SK-N-SH (cell line): ENCODE data around the gene GALNT14. TPM values are rescaled to one million over a fixed set of nuclear protein-coding genes. Genes with fewer than 3 reads are reported as not detected.

Experiments
- CTCF ChIA-PET: fragments of 300-600, 350-600 bp; formaldehyde crosslinking; extraction: SDS; loops from one replicate; lab custom pipeline; 2021; lab: Yijun Ruan, JAX
- POLR2A ChIA-PET: fragments of 350-600 bp; sonication (Branson Sonifier 250); formaldehyde crosslinking; extraction: SDS; loops from one replicate; lab custom pipeline; 2020; ENCODE audit warnings: antibody characterized with exemption, inconsistent platforms; lab: Yijun Ruan, JAX
- DNase-seq: peaks from one replicate; pipeline ENCODE4 v3.0.0; 2012
- H2AFZ ChIP-seq: fragments of 200-600 bp; sonication (generic); 2 replicates; pipeline ENCODE4 v1.8.1; 2016; ENCODE audit warnings: antibody characterized with exemption, mild to moderate bottlenecking, low read depth
- H3F3A ChIP-seq: fragments of 200-600 bp; sonication (generic); replicated peaks from 2 replicates; pipeline ENCODE3; 2016; ENCODE audit warnings: antibody characterized with exemption, mild to moderate bottlenecking; ENCODE audit not compliant: insufficient read depth
- H3K27ac ChIP-seq, 2 experiments: fragments of 200-500 bp in 1 of 2; fragments of 200-600 bp in 1 of 2; sonication (Bioruptor generic) in 1 of 2; sonication (generic), shearing (Covaris generic) in 1 of 2; 2 replicates each; pipeline versions ENCODE4 v1.5.1 to v1.6.1; 2014 to 2016; ENCODE audit warnings: low read depth in 2 of 2, inconsistent platforms in 1 of 2, low read length in 1 of 2, mild to moderate bottlenecking in 1 of 2, mixed read lengths in 1 of 2
- H3K27me3 ChIP-seq: fragments of 200-600 bp; sonication (generic), shearing (Covaris generic); 2 replicates; pipeline ENCODE4 v1.6.1; 2016; ENCODE audit warnings: mixed run types; ENCODE audit not compliant: insufficient read depth
- H3K36me3 ChIP-seq, 2 experiments: fragments of 200-500 bp in 1 of 2; fragments of 200-600 bp in 1 of 2; sonication (Bioruptor generic) in 1 of 2; sonication (generic) in 1 of 2; replicated peaks in 1 of 2; 2 replicates each; pipeline versions ENCODE3 to v1.5.1; 2014 to 2016; ENCODE audit warnings: low read length in 1 of 2, mild to moderate bottlenecking in 1 of 2; ENCODE audit not compliant: insufficient read depth in 2 of 2, control insufficient read depth in 1 of 2
- H3K4me1 ChIP-seq, 2 experiments: fragments of 200-500 bp in 1 of 2; fragments of 200-600 bp in 1 of 2; sonication (Bioruptor generic) in 1 of 2; sonication (generic), shearing (Covaris generic) in 1 of 2; 2 replicates each; pipeline versions ENCODE4 v1.5.1 to v1.6.1; 2014 to 2016; ENCODE audit warnings: low read depth in 1 of 2, low read length in 1 of 2, mixed run types in 1 of 2; ENCODE audit not compliant: insufficient read depth in 2 of 2, control insufficient read depth in 1 of 2
- H3K4me2 ChIP-seq: fragments of 200-600 bp; sonication (generic), shearing (Covaris generic); 2 replicates; pipeline ENCODE4 v1.6.1; 2017; ENCODE audit warnings: mixed run types
- H3K4me3 ChIP-seq, 2 experiments: fragments of 200-500 bp in 1 of 2; fragments of 200-600 bp in 1 of 2; sonication (Bioruptor generic) in 1 of 2; sonication (generic), shearing (Covaris generic) in 1 of 2; 2 replicates each; pipeline versions ENCODE4 v1.5.1 to v1.8.1; 2014 to 2016; ENCODE audit warnings: low read depth in 2 of 2, inconsistent platforms in 1 of 2, low read length in 1 of 2, mild to moderate bottlenecking in 1 of 2, mixed read lengths in 1 of 2, moderate library complexity in 1 of 2
- H3K79me2 ChIP-seq: fragments of 200-600 bp; sonication (generic); 2 replicates; pipeline ENCODE4 v1.8.1; 2017; ENCODE audit warnings: mild to moderate bottlenecking; ENCODE audit not compliant: insufficient read depth
- H3K9ac ChIP-seq: fragments of 200-600 bp; sonication (generic); 2 replicates; pipeline ENCODE4 v1.6.1; 2017; ENCODE audit warnings: mixed run types
- H3K9me2 ChIP-seq: fragments of 200-600 bp; sonication (generic); 2 replicates; pipeline ENCODE4 v1.6.1; 2017; ENCODE audit warnings: mixed run types
- H3K9me3 ChIP-seq: fragments of 200-600 bp; sonication (generic); 2 replicates; pipeline ENCODE4 v1.6.1; 2017; ENCODE audit warnings: mixed run types, mild to moderate bottlenecking, moderate library complexity
- H4K20me1 ChIP-seq: fragments of 200-600 bp; sonication (generic); 2 replicates; pipeline ENCODE4 v1.6.1; 2017; ENCODE audit warnings: mild to moderate bottlenecking, mixed run types; ENCODE audit not compliant: insufficient read depth
- CHD2 ChIP-seq: fragments of 150-350 bp; IDR thresholded peaks from 2 replicates; pipeline ENCODE4 v1.6.1; 2018; ENCODE audit warnings: low read length; ENCODE audit not compliant: partially characterized antibody
- ELF1 ChIP-seq: IDR thresholded peaks from 2 replicates; pipeline ENCODE4 v1.4.0; 2012
- EZH2phosphoT487 ChIP-seq: fragments of 200-600 bp; sonication (generic); IDR thresholded peaks from 2 replicates; pipeline ENCODE4 v1.6.1; 2017; ENCODE audit warnings: low read depth, mixed run types, mild to moderate bottlenecking, antibody characterized with exemption, moderate library complexity, borderline replicate concordance
- FOSL2 ChIP-seq: IDR thresholded peaks from 2 replicates; pipeline ENCODE4 v1.4.0; 2012; ENCODE audit warnings: low read depth, mild to moderate bottlenecking, moderate library complexity, borderline replicate concordance
- FOXM1 ChIP-seq: IDR thresholded peaks from 2 replicates; pipeline ENCODE4 v1.4.0; 2012; ENCODE audit warnings: low read depth, mild to moderate bottlenecking
- GABPA ChIP-seq: IDR thresholded peaks from 2 replicates; pipeline ENCODE4 v1.4.0; 2012; ENCODE audit warnings: low read depth, mild to moderate bottlenecking
- GATA2 ChIP-seq: sonication (generic); formaldehyde crosslinking; IDR thresholded peaks from 2 replicates; pipeline ENCODE4 v1.5.0; 2020; ENCODE audit warnings: mild to moderate bottlenecking, missing genetic modification reagents
- NFIC ChIP-seq: IDR thresholded peaks from 2 replicates; pipeline ENCODE4 v1.4.0; 2012; ENCODE audit warnings: borderline replicate concordance
- NRF1 ChIP-seq: IDR thresholded peaks from 2 replicates; pipeline ENCODE4 v1.6.1; 2012; ENCODE audit warnings: low read depth, mild to moderate bottlenecking, low read length
- RAD21 ChIP-seq: IDR thresholded peaks from 2 replicates; pipeline ENCODE4 v1.6.1; 2012; ENCODE audit warnings: mild to moderate bottlenecking, low read length
- RFX5 ChIP-seq: IDR thresholded peaks from 2 replicates; pipeline ENCODE4 v1.6.1; 2012; ENCODE audit warnings: mild to moderate bottlenecking, improper control_type of control experiment, low read length
- RXRA ChIP-seq: IDR thresholded peaks from 2 replicates; pipeline ENCODE4 v1.4.0; 2012; ENCODE audit warnings: low read depth, mild to moderate bottlenecking, borderline replicate concordance
- SIN3A ChIP-seq: IDR thresholded peaks from 2 replicates; pipeline ENCODE4 v1.6.1; 2012; ENCODE audit warnings: low read depth, mild to moderate bottlenecking, low read length, moderate library complexity, borderline replicate concordance
- TCF12 ChIP-seq: IDR thresholded peaks from 2 replicates; pipeline ENCODE4 v1.4.0; 2012
- TEAD4 ChIP-seq: IDR thresholded peaks from 2 replicates; pipeline ENCODE4 v1.4.0; 2012; ENCODE audit warnings: mild to moderate bottlenecking, borderline replicate concordance; ENCODE audit not compliant: insufficient read depth
- YY1 ChIP-seq: IDR thresholded peaks from 2 replicates; pipeline ENCODE4 v1.4.0; 2012; ENCODE audit warnings: low read depth, mild to moderate bottlenecking
- WGBS: methylation state at CpG from one replicate; pipeline ENCODE4 v1.1.6; 2017; ENCODE audit warnings: low lambda C conversion rate; 5-methylcytosine and 5-hydroxymethylcytosine counted together
- polyA plus RNA-seq, 3 experiments: library from polyadenylated mRNA; depleted of rRNA; stranded (reverse); fragments of >200 nt; gene quantifications; 2 replicates each; pipeline ENCODE4 v1.2.3, GENCODE V29; 2012
- TF ChIP-seq, protein P1 (sequence below): fragments of 200-600 bp; sonication (generic); IDR thresholded peaks from 2 replicates; pipeline ENCODE4 v1.6.1; 2017; ENCODE audit warnings: antibody characterized with exemption, mild to moderate bottlenecking, moderate library complexity
- TF ChIP-seq, protein P2 (sequence below): IDR thresholded peaks from 2 replicates; pipeline ENCODE4 v1.4.0; 2012; ENCODE audit warnings: low read depth, borderline replicate concordance
- TF ChIP-seq, protein P3 (sequence below): IDR thresholded peaks from 2 replicates; pipeline ENCODE4; 2012
- TF ChIP-seq, protein P4 (sequence below): fragments of 150-350 bp; IDR thresholded peaks from 2 replicates; pipeline ENCODE4 v1.6.1; 2016; ENCODE audit warnings: mild to moderate bottlenecking, low read depth, low read length

GALNT14 gene
- polyA plus RNA-seq, 1 of the 3 experiments (the other 2 are of a cell fraction): 1.6 TPM

DNA sequence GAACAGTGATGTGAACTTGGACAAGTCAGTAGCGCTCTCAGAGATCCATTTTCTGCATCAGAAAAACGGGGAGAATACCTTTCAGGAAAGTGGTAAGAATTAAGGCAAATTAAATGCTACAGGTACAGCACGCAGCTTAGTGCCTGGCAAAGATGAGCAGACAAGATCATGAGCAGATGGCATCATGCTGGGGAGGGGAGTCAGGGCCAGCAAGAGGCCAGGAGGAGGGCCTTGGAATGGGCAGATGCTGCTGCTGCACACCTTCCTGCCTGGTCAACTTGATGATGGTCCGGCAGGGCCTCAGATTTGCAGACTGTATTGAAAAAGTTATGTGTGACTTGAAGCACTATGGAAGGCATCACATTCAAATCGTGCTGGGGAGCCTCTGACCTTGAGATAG, 72.9 kb downstream of the GALNT14 start (continued):
- TF ChIP-seq, protein P1, sequence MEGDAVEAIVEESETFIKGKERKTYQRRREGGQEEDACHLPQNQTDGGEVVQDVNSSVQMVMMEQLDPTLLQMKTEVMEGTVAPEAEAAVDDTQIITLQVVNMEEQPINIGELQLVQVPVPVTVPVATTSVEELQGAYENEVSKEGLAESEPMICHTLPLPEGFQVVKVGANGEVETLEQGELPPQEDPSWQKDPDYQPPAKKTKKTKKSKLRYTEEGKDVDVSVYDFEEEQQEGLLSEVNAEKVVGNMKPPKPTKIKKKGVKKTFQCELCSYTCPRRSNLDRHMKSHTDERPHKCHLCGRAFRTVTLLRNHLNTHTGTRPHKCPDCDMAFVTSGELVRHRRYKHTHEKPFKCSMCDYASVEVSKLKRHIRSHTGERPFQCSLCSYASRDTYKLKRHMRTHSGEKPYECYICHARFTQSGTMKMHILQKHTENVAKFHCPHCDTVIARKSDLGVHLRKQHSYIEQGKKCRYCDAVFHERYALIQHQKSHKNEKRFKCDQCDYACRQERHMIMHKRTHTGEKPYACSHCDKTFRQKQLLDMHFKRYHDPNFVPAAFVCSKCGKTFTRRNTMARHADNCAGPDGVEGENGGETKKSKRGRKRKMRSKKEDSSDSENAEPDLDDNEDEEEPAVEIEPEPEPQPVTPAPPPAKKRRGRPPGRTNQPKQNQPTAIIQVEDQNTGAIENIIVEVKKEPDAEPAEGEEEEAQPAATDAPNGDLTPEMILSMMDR: no peak
- TF ChIP-seq NRF1 (no peak), FOXM1 (no peak), RAD21 (no peak), RFX5 (no peak), TEAD4 (no peak), GABPA (no peak), GATA2 (CRISPR knock-in tag) (no peak)

DNA sequence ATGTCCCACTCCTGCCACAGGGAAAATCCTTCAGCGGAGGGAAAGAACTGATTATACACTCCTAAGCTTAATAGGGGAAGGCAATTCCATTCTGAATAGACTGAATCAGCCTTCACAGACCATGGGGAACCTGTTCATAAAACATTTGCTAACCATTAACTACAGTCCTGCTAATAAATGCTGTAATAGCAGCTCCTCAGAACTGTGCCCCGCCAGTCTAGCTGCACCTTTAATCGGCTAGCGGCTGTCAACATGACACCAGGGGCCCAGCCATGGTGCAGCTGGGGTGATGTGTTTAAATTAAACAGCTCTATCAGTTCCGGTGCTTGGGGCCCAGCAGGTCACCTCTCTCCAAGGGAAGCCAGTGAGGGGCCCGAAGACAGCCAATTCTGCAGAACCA, 77.8 kb downstream of the GALNT14 start:
- Histone ChIP-seq H3K9ac (no peak overlapping the region), H3K27ac (no peak overlapping the region), H2AFZ (no peak overlapping the region), H3K79me2 (no peaks in the 10 kb centered on the region), H4K20me1 (no peaks in the 10 kb centered on the region), H3K9me2 (no peaks in the 10 kb centered on the region), H3F3A (no peaks in the 10 kb centered on the region), H3K27me3 (no peaks in the 10 kb centered on the region), H3K4me2 (no peak overlapping the region), H3K4me1 (peaks cover 0 to 8% of the 10 kb centered on the region in 2 experiments; a peak in 2 of 4 replicates), H3K36me3 (no peaks in the 10 kb centered on the region), H3K4me3 (no peak overlapping the region), H3K9me3 (no peaks in the 10 kb centered on the region)
- TF ChIP-seq TEAD4: no peak
- TF ChIP-seq SIN3A: no peak
- TF ChIP-seq, protein P2, sequence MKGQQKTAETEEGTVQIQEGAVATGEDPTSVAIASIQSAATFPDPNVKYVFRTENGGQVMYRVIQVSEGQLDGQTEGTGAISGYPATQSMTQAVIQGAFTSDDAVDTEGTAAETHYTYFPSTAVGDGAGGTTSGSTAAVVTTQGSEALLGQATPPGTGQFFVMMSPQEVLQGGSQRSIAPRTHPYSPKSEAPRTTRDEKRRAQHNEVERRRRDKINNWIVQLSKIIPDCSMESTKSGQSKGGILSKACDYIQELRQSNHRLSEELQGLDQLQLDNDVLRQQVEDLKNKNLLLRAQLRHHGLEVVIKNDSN: no peak
- no peak for TF ChIP-seq EZH2phosphoT487
- no peak for TF ChIP-seq YY1
- no peak for TF ChIP-seq GABPA
- no peak for TF ChIP-seq RAD21
- no peak for TF ChIP-seq CHD2
- TF ChIP-seq, protein P3, sequence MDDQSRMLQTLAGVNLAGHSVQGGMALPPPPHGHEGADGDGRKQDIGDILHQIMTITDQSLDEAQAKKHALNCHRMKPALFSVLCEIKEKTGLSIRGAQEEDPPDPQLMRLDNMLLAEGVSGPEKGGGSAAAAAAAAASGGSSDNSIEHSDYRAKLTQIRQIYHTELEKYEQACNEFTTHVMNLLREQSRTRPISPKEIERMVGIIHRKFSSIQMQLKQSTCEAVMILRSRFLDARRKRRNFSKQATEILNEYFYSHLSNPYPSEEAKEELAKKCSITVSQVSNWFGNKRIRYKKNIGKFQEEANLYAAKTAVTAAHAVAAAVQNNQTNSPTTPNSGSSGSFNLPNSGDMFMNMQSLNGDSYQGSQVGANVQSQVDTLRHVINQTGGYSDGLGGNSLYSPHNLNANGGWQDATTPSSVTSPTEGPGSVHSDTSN: no peak
- no peak for TF ChIP-seq TCF12
- TF ChIP-seq RXRA: no peak
- no peak for TF ChIP-seq RFX5
- no peak for TF ChIP-seq NFIC
- TF ChIP-seq ELF1: no peak
- TF ChIP-seq, protein P4, sequence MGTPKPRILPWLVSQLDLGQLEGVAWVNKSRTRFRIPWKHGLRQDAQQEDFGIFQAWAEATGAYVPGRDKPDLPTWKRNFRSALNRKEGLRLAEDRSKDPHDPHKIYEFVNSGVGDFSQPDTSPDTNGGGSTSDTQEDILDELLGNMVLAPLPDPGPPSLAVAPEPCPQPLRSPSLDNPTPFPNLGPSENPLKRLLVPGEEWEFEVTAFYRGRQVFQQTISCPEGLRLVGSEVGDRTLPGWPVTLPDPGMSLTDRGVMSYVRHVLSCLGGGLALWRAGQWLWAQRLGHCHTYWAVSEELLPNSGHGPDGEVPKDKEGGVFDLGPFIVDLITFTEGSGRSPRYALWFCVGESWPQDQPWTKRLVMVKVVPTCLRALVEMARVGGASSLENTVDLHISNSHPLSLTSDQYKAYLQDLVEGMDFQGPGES: no peak
- no peak for TF ChIP-seq FOSL2
- WGBS: 44% methylated on average over 6 of the region's 6 CpGs
- POLR2A ChIA-PET: no interaction called here
- DNase-seq: no peak
- CTCF ChIA-PET: interaction anchor here (1.0 kb wide), 1 partner anchor 19 kb away, joined by 3 read pairs; no protein-coding TSS in a partner anchor
